ENCODE results near the gene FAM229B.

DNA sequence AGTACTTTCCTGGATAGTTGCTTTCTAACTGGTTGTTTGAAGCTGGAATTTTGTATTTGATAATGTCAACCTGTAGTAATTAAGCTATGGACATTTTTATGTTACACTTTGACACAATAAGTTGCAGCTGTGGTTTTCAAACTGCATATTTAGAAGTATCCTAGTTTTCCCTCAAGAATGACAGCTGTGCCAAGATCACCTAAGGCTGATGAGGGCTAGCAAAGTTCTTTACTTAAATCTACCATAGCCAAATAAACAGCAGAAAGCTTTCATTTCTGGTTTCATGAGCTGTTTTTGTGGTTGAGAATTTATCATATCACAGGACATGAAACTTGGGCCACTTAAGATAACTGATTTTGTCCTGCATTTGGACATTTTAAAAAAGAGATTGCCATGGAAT lies 30.6 kb downstream of the FAM229B start:
- TF ChIP-seq SPI1 (IDR thresholded peaks at IDR 0.05; ENCODE audit: borderline replicate concordance, low read depth) = no peak
- TF ChIP-seq, protein P1, sequence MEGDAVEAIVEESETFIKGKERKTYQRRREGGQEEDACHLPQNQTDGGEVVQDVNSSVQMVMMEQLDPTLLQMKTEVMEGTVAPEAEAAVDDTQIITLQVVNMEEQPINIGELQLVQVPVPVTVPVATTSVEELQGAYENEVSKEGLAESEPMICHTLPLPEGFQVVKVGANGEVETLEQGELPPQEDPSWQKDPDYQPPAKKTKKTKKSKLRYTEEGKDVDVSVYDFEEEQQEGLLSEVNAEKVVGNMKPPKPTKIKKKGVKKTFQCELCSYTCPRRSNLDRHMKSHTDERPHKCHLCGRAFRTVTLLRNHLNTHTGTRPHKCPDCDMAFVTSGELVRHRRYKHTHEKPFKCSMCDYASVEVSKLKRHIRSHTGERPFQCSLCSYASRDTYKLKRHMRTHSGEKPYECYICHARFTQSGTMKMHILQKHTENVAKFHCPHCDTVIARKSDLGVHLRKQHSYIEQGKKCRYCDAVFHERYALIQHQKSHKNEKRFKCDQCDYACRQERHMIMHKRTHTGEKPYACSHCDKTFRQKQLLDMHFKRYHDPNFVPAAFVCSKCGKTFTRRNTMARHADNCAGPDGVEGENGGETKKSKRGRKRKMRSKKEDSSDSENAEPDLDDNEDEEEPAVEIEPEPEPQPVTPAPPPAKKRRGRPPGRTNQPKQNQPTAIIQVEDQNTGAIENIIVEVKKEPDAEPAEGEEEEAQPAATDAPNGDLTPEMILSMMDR (IDR thresholded peaks at IDR 0.05; ENCODE audit: insufficient read depth, low read length) = no peak
- TF ChIP-seq, protein P2, sequence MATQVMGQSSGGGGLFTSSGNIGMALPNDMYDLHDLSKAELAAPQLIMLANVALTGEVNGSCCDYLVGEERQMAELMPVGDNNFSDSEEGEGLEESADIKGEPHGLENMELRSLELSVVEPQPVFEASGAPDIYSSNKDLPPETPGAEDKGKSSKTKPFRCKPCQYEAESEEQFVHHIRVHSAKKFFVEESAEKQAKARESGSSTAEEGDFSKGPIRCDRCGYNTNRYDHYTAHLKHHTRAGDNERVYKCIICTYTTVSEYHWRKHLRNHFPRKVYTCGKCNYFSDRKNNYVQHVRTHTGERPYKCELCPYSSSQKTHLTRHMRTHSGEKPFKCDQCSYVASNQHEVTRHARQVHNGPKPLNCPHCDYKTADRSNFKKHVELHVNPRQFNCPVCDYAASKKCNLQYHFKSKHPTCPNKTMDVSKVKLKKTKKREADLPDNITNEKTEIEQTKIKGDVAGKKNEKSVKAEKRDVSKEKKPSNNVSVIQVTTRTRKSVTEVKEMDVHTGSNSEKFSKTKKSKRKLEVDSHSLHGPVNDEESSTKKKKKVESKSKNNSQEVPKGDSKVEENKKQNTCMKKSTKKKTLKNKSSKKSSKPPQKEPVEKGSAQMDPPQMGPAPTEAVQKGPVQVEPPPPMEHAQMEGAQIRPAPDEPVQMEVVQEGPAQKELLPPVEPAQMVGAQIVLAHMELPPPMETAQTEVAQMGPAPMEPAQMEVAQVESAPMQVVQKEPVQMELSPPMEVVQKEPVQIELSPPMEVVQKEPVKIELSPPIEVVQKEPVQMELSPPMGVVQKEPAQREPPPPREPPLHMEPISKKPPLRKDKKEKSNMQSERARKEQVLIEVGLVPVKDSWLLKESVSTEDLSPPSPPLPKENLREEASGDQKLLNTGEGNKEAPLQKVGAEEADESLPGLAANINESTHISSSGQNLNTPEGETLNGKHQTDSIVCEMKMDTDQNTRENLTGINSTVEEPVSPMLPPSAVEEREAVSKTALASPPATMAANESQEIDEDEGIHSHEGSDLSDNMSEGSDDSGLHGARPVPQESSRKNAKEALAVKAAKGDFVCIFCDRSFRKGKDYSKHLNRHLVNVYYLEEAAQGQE (IDR thresholded peaks at IDR 0.05; ENCODE audit: insufficient replicate concordance, low read depth) = no peak
- no peak for TF ChIP-seq GABPA (IDR thresholded peaks at IDR 0.05; ENCODE audit: low read depth)
- TF ChIP-seq POLR2AphosphoS5 (IDR thresholded peaks at IDR 0.05; ENCODE audit: low read depth) = no peak
